ENCODE measurements around the gene IL9.

Gene IL9

DNA sequence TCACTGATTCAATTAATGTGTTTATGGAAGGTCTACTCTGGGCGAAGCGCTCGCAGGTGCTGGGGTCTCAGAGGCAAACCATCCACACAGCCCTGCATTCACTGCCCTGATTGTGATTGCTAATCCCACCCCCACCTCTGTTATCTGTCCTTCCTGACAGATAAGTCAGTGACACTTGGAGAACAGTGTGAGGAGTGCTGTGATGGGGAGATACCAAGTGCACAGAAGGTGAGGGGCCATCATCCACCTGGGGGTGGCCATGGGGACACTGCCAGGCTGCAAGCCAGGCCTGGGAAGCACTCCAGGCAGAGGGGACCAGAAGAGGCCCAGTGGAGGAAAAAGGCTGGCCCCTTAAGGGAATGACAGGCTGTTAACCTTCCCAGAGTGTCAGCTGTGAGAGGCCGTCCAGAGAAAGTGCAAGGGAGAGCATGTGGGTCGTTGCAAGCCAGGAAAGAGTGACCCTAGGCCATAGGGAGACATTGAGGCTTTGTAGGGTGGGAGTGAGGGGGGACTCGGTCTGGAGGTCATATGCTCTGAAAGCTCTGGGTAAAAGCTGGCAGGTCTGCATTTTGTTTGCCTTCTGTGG lies 18.0 kb downstream of the IL9 start:
- intact Hi-C loops (cut with DNase I; ENCODE audit: low total_unique reads) = no loop called here
- no peaks in the 10 kb centered on the region for H3K9me3 ChIP-seq
- no peaks in the 10 kb centered on the region for H3K36me3 ChIP-seq

DNA sequence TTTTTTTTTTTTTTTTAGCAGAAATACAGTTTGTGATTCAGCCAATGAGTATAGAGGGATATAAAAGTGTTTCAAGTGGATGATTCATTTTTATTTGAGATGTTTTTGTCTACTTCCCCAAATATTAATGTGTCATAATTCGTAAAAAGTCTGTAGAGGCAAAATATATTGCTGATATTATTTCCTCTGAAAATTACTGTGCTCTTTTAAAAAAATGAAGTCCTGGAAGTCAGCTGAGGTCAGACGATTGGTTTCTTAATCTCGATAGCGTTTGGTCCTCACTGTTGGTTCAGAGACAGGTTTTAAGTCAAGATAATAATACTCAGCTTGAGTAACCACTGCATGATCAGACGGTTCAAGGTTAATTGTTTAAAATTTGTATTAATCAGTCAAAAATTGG lies 19.5 kb downstream of the IL9 start:
- Histone ChIP-seq H3K36me3 (no peaks in the 10 kb centered on the region), H3K9me3 (no peaks in the 10 kb centered on the region), H3K4me3 (no peak overlapping the region), H3K4me1 (peaks cover 0 to 3% (median 0%) of the 10 kb centered on the region in 4 donors), H3K27ac (no peak overlapping the region), H3K27me3 (peaks cover 0 to 14% of the 10 kb centered on the region in 2 donors)
- TF ChIP-seq, protein P1, sequence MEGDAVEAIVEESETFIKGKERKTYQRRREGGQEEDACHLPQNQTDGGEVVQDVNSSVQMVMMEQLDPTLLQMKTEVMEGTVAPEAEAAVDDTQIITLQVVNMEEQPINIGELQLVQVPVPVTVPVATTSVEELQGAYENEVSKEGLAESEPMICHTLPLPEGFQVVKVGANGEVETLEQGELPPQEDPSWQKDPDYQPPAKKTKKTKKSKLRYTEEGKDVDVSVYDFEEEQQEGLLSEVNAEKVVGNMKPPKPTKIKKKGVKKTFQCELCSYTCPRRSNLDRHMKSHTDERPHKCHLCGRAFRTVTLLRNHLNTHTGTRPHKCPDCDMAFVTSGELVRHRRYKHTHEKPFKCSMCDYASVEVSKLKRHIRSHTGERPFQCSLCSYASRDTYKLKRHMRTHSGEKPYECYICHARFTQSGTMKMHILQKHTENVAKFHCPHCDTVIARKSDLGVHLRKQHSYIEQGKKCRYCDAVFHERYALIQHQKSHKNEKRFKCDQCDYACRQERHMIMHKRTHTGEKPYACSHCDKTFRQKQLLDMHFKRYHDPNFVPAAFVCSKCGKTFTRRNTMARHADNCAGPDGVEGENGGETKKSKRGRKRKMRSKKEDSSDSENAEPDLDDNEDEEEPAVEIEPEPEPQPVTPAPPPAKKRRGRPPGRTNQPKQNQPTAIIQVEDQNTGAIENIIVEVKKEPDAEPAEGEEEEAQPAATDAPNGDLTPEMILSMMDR (IDR thresholded peaks at IDR 0.05) = no peak
- no peak for DNase-seq
- intact Hi-C loops (cut with DNase I; ENCODE audit: low total_unique reads) = no loop called here

More for the DNA sequence above, 18.0 kb downstream of the IL9 start:
- TF ChIP-seq, protein P1 (IDR thresholded peaks at IDR 0.05) = no peak
- H3K4me3 ChIP-seq = no peak overlapping the region
- H3K4me1 ChIP-seq = peaks cover 0 to 5% (median 0%) of the 10 kb centered on the region in 4 donors
- peaks cover 0 to 17% of the 10 kb centered on the region in 2 donors for H3K27me3 ChIP-seq
- DNase-seq = no peak
- no peak overlapping the region for H3K27ac ChIP-seq

DNA sequence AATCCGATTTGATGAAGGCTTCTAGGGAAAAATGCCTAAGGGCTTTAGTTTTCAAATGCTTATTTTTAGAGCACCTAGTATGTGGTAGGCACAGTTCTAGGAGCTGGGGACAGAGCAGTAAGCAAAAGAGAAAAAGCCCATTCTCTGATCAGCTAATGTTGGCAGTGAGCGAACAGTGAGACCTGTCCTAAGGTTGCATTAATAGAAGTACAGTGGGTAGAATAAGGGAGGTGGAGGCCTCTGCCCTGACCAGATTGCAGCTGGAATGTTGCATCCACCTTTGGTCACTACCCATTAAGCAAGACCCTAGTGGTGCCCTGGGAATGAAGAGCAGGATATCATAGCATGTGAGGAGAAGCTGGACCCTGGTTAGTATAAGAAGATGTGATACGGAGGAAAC lies 20.1 kb downstream of the IL9 start:
- no peaks in the 10 kb centered on the region for H3K4me1 ChIP-seq
- H3K9me3 ChIP-seq = no peaks in the 10 kb centered on the region
- peaks cover 0 to 8% of the 10 kb centered on the region in 2 donors for H3K27me3 ChIP-seq
- TF ChIP-seq, protein P1 (IDR thresholded peaks at IDR 0.05) = no peak
- intact Hi-C loops (cut with DNase I; ENCODE audit: low total_unique reads) = no loop called here
- DNase-seq = no peak
- no peak overlapping the region for H3K4me3 ChIP-seq
- H3K27ac ChIP-seq = no peak overlapping the region
- H3K36me3 ChIP-seq = no peaks in the 10 kb centered on the region

DNA sequence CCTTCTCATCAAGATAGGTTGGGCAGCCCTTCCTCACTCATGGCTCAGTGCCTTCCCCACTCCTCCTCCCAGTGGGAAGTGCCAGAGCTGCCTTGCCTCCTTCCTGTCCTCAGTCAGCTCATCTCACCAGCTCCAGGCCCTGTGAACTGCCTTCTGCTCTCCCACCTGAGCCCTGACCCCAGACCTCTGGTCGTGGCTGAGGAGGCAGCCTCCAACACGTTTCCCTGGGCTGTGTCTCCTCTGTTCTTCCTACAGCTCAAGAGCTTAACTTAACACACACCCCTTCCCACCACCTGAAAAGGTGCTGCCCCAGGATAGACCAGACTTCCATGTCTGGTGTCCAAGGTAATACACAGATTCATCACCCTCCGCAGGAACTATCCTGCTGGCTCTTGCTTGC lies 21.2 kb downstream of the IL9 start:
- H3K36me3 ChIP-seq = no peaks in the 10 kb centered on the region
- TF ChIP-seq, protein P1 (IDR thresholded peaks at IDR 0.05) = no peak
- no peaks in the 10 kb centered on the region for H3K9me3 ChIP-seq
- no peaks in the 10 kb centered on the region for H3K27me3 ChIP-seq
- no peak overlapping the region for H3K4me3 ChIP-seq
- no peaks in the 10 kb centered on the region for H3K4me1 ChIP-seq
- intact Hi-C loops (cut with DNase I; ENCODE audit: low total_unique reads) = no loop called here
- H3K27ac ChIP-seq = no peak overlapping the region
- no peak for DNase-seq

DNA sequence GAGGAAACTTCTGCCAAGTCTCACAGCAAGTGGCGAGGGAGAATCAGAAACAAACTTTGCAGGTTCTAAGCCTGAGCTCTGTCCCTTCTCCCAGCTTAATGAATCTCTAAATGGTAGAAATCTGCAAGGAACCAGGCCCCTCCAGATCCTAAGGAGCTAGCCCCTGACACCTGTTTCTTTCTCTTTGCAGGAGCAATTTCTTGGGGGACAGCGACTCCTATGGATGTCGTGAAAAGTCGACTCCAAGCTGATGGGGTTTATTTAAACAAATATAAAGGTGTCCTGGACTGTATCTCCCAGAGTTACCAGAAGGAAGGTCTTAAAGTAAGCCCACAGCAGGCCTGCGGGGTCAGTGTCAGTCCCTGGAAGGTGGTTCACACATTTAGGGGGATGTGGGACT lies 21.8 kb downstream of the IL9 start:
- H3K9me3 ChIP-seq = no peaks in the 10 kb centered on the region
- DNase-seq = no peak
- intact Hi-C loops (cut with DNase I; ENCODE audit: low total_unique reads) = no loop called here

More for the DNA sequence above, 21.8 kb downstream of the IL9 start:
- no peaks in the 10 kb centered on the region for H3K4me1 ChIP-seq
- H3K27ac ChIP-seq = no peak overlapping the region
- H3K27me3 ChIP-seq = no peaks in the 10 kb centered on the region
- no peak overlapping the region for H3K4me3 ChIP-seq
- H3K36me3 ChIP-seq = no peaks in the 10 kb centered on the region
- TF ChIP-seq, protein P1 (IDR thresholded peaks at IDR 0.05) = no peak
